GM21381 (cell line): ENCODE data around the gene CD300LD.
"Not testable (repeated sequence)": the region's sequence is repeated elsewhere in the genome, so short reads cannot be mapped to it uniquely, and the experiment has no call there.

Source experiments
- ATAC-seq: cut with Tn5 transposase; IDR thresholded peaks from one replicate; pipeline ENCODE4 v1.9.1; 2021; ENCODE audit warnings: mild to moderate bottlenecking, moderate library complexity; ENCODE audit not compliant: unreplicated experiment

Gene CD300LD

DNA sequence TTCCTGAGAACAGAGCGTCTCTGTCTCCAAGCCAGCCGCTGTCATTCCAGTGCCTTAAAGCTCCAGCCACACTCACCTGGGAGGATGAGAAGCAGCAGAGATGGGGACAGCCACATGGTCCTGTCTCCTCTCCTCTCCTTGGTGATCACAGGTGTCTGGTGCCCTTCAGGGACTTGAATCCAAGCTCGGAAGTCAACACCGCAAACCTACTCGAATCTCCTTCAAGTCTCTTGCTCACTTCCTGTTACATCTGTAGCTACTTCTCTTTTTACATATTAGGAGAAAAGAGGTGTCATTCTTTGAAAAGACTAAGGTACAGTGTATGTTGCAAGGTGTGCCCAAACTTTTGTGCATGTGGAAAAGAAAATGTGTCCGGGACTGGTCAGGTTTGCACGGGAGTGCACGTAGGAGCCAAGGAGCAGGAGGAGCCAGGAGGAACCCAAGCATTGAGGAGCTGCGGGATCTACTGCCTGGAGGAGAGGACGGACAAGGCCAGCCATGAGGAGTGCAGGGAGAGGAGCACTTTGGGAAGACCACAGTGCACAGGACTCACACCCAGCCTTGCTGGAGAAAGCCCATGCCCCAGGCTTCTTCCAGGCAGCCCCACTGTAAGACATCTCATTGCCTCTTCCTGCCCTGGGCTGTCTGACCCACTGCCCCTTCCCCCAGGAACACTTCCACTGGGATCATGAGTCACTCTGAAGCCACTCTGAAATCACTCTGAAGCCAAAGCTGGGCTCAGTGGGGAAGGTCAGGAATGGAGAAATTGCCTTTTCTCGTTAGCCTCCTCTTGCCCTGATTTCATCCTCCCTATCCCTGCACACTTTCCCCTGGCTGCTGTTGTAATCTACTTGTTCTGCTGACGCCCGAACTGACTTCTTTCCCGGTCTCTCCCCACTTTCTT is at the start of gene CD300LD:
Gene CD300LD (minus strand): TSS at position 197 of the 904 bp plus-strand sequence. CDS start 81 bp downstream, at position 116.
- ATAC-seq: no peak

DNA sequence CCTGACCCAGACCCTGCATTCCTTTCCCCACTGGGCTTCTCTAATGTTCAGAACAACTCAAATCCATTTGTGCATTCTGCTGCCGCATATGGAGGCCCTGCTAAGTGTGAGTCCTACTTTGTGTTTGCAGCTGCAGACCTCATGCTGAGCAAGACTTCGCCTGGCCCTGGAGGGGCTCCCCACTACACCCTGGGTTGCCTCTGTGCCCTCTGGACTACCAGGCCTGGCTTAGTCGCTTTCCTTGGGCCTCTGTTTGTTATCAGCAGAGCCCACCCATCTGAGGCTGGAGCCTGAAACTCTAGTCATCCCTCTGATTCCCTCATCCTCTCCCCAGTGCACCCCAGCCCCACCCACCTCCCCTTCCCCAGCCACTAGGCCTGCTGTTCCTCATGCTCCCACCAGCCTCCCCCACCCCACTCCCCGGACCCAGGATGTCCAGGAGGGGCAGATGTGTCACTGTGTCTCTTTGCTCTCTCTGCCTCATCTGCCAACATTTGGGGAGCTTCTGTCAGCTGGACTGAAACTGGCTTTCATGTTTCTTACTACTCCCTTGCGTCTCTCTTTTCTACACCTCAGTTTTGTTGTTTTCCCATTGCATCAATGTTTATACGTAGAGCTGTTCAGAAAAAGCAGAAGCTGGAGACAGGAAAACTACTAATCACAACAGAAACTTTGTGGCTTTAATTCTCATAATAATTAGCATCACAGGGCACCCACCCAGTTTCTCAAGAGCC is 49.3 kb upstream of the CD300LD start:
- ATAC-seq: no peak

DNA sequence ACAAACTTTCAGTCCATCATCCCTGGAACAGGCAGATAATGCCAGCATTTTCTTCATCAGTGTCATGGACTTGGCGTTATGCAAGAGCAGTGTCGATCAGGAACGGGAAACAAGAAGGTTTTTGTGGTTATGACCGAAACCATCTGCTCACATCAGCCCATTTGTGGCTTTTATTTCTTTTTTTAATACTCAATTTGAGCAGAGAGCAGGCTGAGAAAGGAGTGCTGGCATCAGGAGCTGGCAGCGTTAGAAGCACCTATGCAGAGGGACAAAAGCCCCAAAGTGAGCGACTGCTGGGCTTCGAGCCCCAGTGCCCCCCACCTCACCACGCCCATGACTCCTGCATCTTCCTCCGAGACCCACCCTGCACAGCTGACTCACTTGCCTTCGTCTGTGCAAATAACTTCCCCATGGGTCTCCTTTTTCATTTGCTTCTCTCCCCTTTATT is 47.6 kb upstream of the CD300LD start:
- ATAC-seq: no peak

DNA sequence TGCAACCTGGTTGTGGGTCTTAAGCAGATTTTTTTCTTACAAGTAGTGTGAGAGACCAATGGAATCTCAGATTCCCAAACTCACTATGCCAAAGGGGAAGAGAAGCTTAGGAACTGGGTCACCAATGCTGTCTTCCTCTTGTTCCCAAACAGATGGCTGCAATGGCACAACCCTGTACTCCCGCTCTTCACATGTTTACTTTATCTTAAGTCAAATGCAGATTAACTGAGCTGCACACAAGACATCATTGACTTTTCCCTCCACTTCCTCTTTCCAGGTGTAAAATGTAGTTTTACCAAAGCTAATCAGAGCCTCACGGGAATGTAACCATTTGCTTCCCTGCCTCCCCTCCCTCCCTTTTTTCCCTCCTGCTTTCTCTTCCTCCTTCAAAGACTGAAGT is 45.8 kb upstream of the CD300LD start:
- no peak for ATAC-seq

DNA sequence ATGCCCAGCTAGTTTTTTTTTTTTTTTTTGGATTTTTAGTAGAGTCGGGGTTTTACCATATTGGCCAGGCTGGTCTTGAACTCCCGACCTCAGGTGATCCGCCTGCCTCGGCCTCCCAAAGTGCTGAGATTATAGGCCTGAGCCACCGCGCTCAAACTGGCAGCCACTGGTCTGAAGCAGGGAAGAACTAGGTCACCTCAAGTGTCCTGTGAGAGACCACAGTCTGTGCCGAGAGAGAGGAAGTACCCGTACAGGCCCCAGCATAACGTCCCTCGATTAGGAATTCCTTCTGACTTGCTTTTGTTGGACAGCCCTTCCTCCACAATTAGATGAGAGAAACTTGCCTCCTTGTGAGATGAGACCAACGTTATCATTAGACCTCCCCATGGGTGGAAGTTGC is 45.2 kb upstream of the CD300LD start:
- ATAC-seq: no peak

DNA sequence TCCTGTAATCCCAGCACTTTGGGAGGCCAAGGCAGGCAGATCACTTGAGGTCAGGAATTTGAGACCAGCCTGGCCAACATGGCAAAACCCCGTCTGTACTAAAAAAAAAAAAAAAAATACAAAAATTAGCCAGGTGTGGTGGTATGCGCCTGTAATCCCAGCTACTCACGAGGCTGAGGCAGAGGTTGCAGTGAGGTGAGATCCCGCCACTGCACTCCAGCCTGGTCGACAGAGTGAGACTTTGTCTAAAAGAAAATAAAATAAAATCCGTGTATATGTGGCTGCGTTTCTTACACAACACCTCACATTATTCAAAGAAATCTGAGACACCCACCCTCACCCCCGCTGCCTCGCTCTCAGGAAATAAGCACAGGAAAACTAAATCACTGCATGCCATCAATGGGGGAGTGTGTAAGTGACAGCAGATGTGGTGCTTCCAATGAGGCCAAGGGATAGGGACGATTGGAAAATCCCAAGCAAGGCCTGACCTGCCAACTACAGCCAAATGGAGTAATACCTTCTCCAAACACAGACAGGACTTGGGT is 44.5 kb upstream of the CD300LD start:
- ATAC-seq: not testable (repeated sequence)

DNA sequence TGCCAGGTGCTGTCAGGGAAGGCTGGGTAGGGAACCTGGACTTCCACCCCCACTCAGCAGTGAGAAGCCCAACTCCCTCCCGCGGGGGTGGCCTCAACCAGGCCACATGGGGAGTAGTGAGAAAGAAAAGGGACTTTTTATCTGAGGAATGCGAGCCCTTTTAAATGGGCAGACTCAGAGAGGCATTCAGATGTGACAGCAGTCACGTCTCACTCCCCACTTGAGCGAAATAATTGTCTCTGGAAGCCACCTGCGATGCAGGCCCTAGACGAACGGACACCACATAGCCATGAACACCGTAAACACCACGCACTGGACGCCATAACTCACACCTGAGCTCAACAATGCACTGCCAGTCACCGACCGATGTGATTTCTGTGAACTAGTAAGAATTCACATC is 43.3 kb upstream of the CD300LD start:
- ATAC-seq: no peak

DNA sequence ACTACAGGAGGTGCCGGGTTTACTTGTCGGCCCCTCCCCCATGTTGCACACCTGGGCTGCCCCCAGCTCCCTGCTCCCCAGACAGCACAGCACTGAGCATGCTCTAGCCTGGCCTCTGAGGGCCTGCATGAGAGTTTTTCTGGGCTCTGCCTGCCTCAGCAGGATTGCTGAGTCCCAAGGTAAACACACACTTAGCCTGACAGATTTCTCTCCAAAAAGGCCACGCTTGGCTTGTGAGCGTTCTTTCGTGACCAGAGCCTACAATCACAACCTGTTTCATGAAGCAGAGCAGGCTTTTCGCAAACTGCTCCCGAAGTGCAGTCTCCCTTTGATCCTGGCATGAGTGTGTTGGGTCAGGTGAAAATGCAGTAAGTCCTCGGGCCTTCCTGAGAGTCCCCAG is 41.2 kb upstream of the CD300LD start:
- no peak for ATAC-seq

DNA sequence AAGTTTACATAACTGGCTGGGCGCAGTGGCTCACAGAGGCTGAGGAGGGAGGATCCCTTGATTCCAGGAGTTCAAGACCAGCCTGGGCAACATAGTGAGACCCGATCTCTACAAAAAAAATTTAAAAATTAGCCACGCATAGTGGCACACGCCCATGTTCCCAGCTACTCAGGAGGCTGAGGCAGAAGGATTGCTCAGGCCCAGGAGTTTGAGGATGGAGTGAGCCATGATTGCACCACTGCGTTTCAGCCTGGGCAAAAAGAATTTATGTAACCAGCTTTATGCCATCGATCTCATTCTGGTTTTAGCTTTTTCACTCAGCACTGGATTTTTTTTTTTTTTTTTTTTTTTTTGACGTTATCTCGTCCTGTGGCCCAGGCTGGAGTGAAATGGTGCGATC is 40.5 kb upstream of the CD300LD start:
- ATAC-seq: no peak

DNA sequence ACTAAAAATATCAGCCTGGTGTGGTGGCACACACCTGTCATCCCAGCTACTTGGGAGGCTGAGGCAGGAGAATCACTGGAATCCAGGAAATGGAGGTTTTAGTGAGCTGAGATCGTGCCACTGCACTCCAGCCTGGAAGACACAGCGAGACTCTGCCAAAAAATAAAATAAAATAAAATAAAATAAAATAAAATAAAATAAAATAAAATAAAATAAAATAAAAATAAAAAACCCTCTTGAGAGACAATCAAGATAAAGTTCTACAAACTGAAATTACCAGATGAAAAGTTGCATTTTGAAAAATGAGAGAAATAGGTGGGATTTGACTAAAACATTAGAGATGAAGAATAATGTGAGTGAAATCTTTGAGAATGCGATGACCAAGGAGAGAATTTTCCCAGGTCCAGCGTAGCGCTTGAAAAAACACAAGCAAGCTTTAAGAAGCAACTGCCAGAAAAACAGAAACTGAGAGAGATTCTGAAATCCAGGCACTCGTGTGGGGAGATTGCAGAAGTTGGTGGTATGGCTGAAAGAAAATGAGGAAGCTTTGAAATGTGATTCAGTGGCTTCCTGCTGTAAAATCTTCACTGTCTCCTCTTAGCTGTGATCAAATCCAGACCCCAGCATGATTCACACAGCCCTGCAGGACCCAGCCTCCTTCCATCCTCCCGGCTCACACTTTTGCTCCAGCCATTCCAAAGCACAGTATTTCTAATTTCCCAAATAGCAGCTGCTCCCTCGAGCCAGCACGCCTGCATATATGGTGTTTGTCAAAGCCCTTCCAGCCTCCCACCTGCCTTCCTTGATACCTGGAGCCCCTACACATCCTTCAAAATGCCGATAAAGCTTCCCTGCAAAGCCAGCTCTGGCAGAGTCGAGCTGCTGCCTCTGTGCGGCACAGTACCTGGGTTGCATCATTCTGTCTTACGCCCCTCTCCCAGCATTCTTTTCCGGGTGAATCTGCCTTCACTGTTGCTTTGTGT is 39.7 kb upstream of the CD300LD start:
- no peak for ATAC-seq

DNA sequence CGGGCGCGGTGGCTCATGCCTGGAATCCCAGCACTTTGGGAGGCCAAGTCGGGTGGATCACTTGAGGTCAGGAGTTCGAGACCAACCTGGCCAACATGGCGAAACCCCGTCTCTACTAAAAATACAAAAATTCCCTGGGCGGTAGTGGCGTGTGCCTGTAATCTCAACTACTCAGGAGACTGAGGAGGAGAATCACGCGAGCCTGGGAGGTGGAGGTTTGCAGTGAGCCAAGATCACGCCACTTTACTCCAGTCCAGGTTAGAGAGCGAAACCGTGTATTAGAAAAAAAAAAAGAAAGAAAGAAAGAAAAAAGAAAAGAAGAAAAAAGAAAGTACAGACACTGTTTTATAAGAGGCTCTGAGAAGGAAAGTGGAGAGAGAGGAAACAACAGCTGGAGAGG is 38.2 kb upstream of the CD300LD start:
- not testable (repeated sequence) for ATAC-seq

DNA sequence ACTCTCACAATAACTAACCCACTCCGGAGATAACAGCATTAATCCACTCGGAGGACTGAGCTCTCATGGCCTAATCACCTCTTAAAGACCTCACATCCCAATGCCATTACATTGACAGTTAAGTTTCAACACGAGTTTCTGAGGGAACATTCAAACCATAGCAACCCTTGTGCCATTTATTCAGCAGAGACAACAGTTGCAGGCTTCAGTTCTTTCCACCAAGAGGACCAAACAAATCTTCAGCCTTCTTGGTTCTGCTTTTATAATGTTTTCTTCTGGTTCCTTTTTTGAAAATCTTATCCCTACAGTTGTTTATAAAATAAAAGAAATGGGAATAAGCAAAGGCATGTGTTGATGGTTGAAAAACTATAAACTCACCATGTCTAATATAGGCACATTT is 33.6 kb upstream of the CD300LD start:
- ATAC-seq: no peak

DNA sequence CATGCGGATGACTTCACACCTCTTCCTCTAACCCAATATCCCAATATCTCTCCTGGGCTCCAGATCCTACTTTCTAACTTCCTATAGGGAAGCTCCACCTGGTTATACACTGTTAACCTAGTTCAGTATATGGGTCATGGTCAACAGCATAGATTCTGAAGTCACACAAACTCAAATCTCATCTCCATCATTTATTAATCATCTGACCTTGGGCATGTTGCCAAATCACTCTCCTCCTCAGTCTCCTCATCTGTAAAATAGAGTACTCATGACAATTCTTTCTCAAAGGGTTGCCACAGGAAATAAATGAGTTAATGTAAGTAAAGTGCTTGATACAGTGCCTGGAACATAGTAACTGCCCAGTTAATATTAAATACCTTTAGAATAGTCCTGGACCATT is 32.0 kb upstream of the CD300LD start:
- ATAC-seq: no peak

DNA sequence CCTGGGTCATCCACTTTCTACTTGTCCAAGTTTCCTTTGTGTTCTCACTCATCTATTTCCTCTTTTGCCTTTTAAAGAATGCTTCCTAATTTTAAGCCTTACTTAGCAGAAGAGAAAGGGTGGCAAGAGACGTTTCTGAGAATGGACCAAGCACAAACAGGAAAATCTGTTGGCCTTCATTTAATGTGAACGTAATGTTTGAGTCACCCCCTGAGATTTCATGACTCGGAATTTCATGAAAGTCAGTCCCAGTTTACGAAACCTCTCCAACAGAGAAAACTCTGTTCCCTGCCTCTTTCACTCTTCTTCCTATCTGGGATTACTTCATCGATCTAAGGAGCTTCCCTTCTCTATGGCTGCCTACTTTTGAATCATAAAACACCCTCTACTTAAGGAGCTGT is 31.6 kb upstream of the CD300LD start, which contains the start of gene CD300E:
Gene CD300E (minus strand): TSS at position 46 of the 401 bp plus-strand sequence. CDS start 117 bp downstream, outside the sequence.
- no peak for ATAC-seq

DNA sequence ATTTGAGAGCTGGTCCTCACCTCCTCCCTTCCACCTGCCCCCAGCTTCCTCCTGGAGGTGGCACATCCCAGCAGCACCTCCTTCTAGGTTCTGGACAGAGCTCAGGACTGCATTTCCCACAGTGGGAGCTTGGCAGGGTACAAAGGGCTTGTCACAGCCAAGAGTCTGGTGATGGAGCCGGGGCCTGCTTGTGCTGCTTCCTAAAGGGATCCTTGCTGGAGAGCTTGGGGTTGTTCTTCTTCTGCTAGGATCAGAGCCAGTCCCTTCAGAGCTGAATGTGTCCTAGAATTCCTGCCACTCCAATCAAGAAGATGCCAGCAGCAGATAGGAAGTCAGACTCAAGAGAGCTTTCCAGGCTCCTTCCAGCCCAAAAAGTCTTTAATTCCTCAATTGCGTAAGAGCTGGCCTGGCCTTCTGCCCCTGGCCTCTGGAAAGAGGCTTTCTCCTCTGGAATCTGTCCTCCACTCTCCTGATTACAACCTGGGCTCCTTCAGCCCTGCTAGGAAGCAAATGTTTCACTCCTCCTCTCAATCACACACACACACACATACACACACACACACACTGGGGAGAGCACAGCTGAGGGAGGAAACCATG is 27.1 kb upstream of the CD300LD start:
- ATAC-seq: no peak

DNA sequence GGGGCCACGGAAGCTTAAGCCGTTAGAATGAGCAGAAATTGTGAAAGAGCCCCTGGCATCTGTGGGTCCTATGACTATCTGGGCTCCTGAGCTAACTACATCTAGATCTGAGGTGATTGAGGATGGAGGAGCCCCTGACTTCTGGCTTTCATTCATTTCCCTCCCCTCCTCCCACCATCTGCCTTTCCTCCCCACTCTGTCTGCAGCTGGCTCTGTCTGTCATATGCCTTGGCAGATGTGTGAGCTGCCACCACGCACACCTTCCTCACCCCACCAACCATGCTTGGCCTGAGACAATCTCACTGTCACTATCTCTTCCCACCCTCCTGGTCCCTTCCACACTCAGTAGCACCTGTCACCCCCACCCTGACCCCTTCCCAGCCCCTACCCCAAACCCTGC is 26.4 kb upstream of the CD300LD start:
- no peak for ATAC-seq

DNA sequence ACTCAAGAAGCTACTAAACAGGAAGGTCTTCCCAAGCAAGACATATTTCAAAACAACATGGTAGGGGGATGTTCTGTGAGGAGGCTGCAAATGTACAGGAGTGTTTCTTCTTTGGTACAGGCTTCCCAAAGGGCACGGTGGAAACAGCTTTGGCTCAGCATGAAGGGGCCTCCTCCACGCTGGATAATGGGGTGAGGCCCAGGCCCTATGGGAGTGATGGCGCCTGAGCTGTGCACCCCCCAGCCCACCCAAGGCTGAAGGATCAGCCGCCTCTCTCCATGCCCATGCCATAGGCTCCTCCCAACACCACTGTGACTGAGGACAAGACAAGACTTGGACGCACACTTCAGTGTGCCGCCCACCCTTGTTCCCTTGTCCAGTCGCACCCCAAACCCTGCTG is 24.6 kb upstream of the CD300LD start:
- no peak for ATAC-seq

DNA sequence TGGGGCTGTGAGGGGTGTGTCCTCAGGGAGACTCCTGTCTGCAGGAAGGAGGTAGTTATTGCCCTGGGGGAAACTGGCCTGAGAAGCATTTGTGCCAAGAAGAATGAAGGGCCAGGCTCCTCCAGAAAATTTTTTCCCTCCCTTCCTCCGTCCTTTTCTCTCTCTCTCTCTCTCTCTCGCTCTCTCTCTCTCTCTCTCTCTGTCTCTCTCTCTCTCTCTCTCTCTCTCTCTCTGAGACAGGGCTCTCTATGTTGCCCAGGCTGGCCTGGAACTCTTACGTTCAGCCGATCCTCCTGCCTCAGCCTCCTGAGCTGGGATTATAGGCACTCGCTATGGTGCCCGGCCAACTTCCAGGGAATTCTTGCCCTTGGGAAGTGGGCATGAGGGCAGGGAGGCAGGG is 20.0 kb upstream of the CD300LD start:
- ATAC-seq: no peak

DNA sequence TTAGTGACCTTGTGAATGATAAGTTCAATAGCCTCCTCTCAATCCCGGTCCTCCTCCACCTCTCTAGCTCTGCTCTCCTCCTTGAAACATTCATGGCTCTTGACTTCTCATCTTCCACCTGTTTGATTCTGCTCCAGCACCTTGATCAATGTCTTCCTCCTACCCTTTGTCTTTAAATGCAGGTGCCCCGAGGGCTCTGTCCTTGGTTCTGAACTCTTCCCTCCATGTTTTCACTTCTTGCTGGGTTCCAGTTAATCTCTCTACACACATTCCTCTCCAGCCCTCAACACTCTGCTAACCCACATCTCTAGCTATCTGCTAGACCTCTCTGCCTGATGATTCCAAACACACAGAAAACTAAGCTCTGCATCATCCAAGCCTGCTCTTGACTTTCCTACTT is 18.0 kb upstream of the CD300LD start:
- ATAC-seq: no peak

DNA sequence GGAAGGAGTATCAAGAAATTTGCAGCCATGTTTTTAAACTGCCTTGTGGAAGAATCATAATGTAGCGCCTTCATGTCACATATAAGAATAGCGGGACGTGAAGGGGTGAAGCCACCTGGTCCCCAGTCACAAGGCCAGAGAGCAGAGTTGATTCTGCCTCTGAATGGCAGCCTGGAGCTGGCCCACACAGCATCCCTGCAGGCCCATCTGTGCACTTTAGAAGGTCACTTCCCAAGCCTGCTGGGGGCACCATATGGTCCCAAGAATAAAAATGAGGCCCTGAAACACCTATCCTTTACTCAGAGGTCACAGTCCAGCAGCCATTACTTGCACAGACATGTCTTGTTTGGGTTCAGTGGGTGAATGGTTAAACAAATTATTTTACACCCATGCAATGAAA is 16.4 kb upstream of the CD300LD start:
- no peak for ATAC-seq
